Measurements from ENCODE around the gene RESP18. TPM values are rescaled to one million over a fixed set of nuclear protein-coding genes. Genes with fewer than 3 reads are reported as not detected.

The RESP18 gene
- total RNA-seq, 1 donor from 2014 or later: not detected

DNA sequence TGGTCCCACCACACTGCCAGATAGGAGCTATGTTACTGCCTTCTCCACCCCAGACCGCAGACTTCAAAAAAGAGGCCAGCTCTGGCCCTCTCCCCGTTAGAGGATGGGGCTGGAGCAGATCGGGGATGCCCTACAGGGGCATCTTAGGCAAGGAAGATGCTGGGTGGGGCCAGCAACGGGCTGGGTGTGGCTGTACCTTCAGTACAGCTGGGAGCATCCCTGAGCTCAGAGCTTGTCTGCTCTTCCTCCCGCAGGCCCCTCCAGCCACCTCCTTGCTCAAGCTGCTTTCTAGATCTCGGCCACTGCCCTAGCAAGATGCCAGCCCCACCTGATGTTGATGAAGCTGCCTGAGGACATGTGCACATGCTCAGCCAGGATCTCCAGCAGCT lies 33.2 kb downstream of the RESP18 start:
- peaks cover 4% of the 10 kb centered on the region for H3K4me1 Mint-ChIP-seq
- no peak for DNase-seq (ENCODE audit: low spot score in 2 of 2, unreplicated experiment in 2 of 2)
- no peak overlapping the region for H3K4me3 Mint-ChIP-seq
- no peaks in the 10 kb centered on the region for H3K36me3 Mint-ChIP-seq
- peaks cover 77% of the 10 kb centered on the region for H3K27me3 Mint-ChIP-seq (ENCODE audit: low read depth)
- no peak overlapping the region for H3K27ac Mint-ChIP-seq
- TF ChIP-seq, protein P1, sequence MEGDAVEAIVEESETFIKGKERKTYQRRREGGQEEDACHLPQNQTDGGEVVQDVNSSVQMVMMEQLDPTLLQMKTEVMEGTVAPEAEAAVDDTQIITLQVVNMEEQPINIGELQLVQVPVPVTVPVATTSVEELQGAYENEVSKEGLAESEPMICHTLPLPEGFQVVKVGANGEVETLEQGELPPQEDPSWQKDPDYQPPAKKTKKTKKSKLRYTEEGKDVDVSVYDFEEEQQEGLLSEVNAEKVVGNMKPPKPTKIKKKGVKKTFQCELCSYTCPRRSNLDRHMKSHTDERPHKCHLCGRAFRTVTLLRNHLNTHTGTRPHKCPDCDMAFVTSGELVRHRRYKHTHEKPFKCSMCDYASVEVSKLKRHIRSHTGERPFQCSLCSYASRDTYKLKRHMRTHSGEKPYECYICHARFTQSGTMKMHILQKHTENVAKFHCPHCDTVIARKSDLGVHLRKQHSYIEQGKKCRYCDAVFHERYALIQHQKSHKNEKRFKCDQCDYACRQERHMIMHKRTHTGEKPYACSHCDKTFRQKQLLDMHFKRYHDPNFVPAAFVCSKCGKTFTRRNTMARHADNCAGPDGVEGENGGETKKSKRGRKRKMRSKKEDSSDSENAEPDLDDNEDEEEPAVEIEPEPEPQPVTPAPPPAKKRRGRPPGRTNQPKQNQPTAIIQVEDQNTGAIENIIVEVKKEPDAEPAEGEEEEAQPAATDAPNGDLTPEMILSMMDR (IDR thresholded peaks at IDR 0.05; ENCODE audit: unreplicated experiment): no peak
- H3K9me3 Mint-ChIP-seq: no peaks in the 10 kb centered on the region

DNA sequence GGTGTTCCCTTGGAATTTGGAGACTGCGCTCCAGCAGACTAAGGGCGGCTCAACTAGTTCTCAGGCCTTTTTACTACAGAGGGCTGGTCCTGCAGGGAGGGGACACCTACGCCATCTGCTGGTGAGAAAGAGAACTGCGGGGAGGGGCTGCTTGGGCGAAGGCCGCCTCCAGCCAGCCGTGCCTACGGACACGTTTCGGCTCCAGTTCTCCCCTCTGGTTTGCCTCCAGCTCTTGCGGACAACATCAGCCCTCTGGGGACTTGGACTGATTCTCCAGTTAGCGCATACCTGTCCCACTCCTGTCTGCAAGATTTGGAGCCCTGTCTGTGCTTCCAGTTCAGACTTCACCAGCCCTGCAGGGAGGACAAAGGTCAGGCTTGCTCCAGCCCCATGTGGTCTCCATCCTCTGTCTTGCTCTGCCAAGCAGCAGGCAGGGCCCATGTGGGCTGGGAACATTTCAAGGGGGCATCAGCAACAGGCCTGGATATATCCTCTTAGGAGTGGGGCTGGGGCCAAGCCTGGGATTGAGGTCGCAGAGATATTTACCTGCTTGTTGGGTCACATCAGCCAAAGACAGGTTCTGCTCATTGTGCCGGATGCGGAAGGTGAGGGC lies 33.7 kb downstream of the RESP18 start:
- Mint-ChIP-seq H3K27me3 (ENCODE audit: low read depth) (peaks cover 73% of the 10 kb centered on the region), H3K36me3 (no peaks in the 10 kb centered on the region), H3K9me3 (no peaks in the 10 kb centered on the region), H3K27ac (no peak overlapping the region), H3K4me3 (no peak overlapping the region), H3K4me1 (peaks cover 9% of the 10 kb centered on the region)
- TF ChIP-seq, protein P1 (IDR thresholded peaks at IDR 0.05; ENCODE audit: unreplicated experiment): peak; percentile 99
- peak; percentile 61 to 96 for DNase-seq (ENCODE audit: low spot score in 2 of 2, unreplicated experiment in 2 of 2)

GRCh38 chr2:219297766-219298456 lies 34.6 kb downstream of the RESP18 start:
- peak in 1 of 2 experiments; percentile 36 for DNase-seq (ENCODE audit: low spot score in 2 of 2, unreplicated experiment in 2 of 2)
- H3K9me3 Mint-ChIP-seq: no peaks in the 10 kb centered on the region
- H3K4me3 Mint-ChIP-seq: no peak overlapping the region
- H3K27ac Mint-ChIP-seq: no peak overlapping the region
- peaks cover 63% of the 10 kb centered on the region for H3K27me3 Mint-ChIP-seq (ENCODE audit: low read depth)
- TF ChIP-seq, protein P1 (IDR thresholded peaks at IDR 0.05; ENCODE audit: unreplicated experiment): no peak
- H3K36me3 Mint-ChIP-seq: no peaks in the 10 kb centered on the region
- peaks cover 9% of the 10 kb centered on the region for H3K4me1 Mint-ChIP-seq

- peak in 1 of 2 experiments; percentile 38 for DNase-seq (ENCODE audit: low spot score in 2 of 2, unreplicated experiment in 2 of 2)
- peaks cover 52% of the 10 kb centered on the region for H3K27me3 Mint-ChIP-seq (ENCODE audit: low read depth)
- TF ChIP-seq, protein P1 (IDR thresholded peaks at IDR 0.05; ENCODE audit: unreplicated experiment): no peak
- H3K9me3 Mint-ChIP-seq: no peaks in the 10 kb centered on the region
- H3K27ac Mint-ChIP-seq: no peak overlapping the region
- no peaks in the 10 kb centered on the region for H3K36me3 Mint-ChIP-seq
- no peak overlapping the region for H3K4me3 Mint-ChIP-seq
- peaks cover 9% of the 10 kb centered on the region for H3K4me1 Mint-ChIP-seq
Observed at GRCh38 chr2:219296631-219297391, 35.7 kb downstream of the RESP18 start.

DNA sequence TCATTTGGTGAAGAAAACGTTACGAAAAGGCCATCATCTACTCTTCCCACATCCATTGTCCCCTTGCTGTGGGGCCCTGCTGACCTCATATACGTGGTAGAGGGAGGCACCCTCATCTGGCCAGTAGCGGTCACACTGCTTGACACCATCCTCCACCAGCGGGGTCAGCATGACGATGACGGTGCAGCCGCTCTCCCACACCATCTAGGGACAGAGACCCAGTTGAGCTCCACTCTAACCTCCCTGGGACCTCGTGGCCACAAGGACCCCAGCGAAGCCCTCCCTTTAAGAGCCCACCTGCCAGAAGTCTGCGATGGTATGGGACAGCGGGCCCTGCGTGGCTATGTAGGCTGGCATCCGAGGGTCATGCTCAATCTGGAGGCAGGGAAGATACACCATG lies 36.4 kb downstream of the RESP18 start:
- Mint-ChIP-seq H3K27ac (no peak overlapping the region), H3K27me3 (ENCODE audit: low read depth) (peaks cover 46% of the 10 kb centered on the region), H3K4me1 (peaks cover 9% of the 10 kb centered on the region), H3K9me3 (no peaks in the 10 kb centered on the region), H3K4me3 (no peak overlapping the region), H3K36me3 (no peaks in the 10 kb centered on the region)
- peak in 1 of 2 experiments; percentile 29 for DNase-seq (ENCODE audit: low spot score in 2 of 2, unreplicated experiment in 2 of 2)
- TF ChIP-seq, protein P1 (IDR thresholded peaks at IDR 0.05; ENCODE audit: unreplicated experiment): no peak
